ENCODE results near the gene LRP1B.
"Not testable (repeated sequence)": the region's sequence is repeated elsewhere in the genome, so short reads cannot be mapped to it uniquely, and the experiment has no call there.

Gene LRP1B

GRCh38 chr2:141900826-141901225 is 230.0 kb downstream of the LRP1B start:
- DNase-seq = no peak

- no peak for DNase-seq
Measured at GRCh38 chr2:141899740-141900139, 231.1 kb downstream of the LRP1B start.

DNA sequence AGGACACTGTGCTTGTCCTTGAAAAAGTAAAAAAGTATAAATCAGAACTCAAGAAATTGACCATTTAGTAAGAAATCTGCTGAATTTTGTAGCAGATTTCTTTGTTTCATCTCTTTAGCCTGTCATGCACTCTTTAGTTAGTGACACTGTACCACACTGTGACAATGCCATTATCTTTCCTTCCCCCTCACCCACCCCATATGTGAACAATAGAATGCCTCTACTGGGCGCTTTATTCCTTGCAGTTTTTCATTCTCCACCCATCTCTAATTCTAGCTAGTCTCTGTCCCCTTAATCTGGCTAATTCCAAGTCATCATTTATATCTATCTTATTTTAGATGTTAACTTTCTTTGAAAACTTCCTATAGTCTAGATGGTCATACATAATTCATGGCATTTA is 241.0 kb downstream of the LRP1B start:
- DNase-seq = peak in 5 of 58 donors; percentile 4 to 12 (median 5)

- no peak for DNase-seq
Measured at GRCh38 chr2:141888987-141889555, 241.7 kb downstream of the LRP1B start.

- no peak for DNase-seq
Measured at GRCh38 chr2:141887363-141887762, 243.5 kb downstream of the LRP1B start.

DNA sequence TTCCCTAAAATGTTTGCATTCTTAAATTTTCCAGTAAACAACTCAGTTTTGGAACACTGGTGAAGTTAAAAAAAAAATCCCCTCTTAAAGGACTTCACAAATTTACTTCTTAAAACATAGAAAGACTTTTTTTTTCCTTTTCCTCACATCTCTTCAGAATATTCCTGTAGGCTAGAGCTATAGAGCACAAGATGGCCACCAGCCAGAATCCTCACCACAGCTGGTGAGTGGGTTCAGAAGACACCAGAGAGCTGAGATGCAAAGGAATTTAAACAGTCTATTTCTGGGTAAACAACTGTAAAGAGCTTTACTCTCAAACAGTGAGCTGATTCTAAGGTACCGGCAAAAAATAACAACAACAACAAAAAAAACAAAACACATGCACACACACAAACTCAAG is 252.8 kb downstream of the LRP1B start:
- DNase-seq = peak in 32 of 58 donors; percentile 1 to 73 (median 24)

- no peak for DNase-seq
Measured at GRCh38 chr2:141871913-141872634, 258.7 kb downstream of the LRP1B start.

GRCh38 chr2:141869572-141869971 is 261.2 kb downstream of the LRP1B start:
- no peak for DNase-seq

DNA sequence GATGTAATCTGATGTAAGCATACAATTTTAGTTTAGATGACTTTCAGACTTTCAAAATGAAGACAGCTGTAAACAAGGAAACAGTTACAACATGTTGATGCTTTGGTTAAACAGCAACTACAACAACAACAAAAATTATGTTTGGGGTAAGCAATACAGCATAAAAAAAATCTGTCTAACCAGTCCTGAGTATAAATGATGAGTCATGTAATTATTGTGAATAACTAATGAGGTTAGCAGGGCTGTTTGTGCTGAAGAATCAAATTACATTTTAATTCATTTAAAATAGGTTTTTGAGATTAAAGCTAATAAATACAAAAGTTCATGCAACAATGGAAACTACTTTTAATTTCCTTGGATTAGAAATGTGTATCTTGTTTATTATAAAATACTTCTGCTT is 266.9 kb downstream of the LRP1B start:
- DNase-seq = no peak

GRCh38 chr2:141856215-141856919 is 274.4 kb downstream of the LRP1B start:
- DNase-seq = no peak

DNA sequence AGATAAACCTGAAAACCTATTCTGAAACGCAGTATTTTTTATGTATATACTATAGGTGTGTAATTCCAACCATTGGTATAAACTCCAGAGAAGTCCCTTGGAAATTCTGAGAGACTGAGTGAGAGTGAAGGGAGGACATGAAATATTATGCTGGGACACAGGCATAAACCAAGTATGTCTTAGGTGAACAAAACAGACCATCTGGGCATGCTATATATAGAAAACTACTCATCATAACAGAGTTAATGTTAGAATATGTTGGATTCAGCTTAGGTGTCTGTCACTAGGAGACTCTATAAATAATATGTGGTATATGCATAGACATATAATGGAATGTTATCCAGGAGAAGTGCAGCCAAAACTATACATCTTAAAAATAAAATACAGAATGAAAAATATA is 282.6 kb downstream of the LRP1B start:
- no peak for DNase-seq

GRCh38 chr2:141844231-141844630 is 286.6 kb downstream of the LRP1B start:
- DNase-seq = no peak

DNA sequence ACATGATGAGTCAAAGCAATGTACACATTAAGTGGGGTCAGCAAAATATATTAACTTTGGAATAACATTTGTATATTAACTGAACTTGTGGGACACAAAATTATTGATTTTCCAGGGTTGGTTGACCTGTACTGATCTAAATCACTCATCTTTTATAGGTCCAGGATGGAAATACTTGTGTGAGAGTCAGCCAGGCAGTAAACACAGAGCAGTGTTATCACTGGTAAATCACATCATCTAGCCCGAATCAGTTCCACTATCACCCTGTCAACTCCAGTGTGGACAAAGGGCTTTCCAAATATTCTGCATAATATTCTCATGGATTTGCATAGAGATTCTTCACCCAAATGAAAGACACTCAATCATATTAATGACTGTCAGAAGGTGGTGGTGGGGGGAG is 295.7 kb downstream of the LRP1B start:
- DNase-seq = no peak

- no peak for DNase-seq
Measured at GRCh38 chr2:141828761-141829160, 302.1 kb downstream of the LRP1B start.

DNA sequence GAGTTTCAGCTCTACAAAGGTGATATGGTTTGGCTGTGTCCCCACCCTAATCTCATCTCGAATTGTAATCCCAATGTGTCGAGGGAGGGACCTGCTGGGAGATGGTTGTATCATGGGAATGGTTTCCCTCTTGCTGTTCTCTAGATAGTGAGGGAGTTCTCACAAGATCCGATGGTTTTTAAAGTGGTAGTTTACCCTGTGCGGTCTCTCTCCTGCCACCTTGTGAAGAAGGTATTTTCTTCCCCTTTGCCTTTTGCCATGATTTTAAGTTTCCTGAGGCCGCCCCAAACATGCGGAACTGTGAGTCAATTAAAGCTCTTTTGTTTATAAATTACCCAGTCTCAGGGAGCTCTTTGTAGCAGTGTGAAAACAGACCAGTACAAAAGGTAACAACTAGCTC is 306.0 kb downstream of the LRP1B start:
- no peak for DNase-seq

DNA sequence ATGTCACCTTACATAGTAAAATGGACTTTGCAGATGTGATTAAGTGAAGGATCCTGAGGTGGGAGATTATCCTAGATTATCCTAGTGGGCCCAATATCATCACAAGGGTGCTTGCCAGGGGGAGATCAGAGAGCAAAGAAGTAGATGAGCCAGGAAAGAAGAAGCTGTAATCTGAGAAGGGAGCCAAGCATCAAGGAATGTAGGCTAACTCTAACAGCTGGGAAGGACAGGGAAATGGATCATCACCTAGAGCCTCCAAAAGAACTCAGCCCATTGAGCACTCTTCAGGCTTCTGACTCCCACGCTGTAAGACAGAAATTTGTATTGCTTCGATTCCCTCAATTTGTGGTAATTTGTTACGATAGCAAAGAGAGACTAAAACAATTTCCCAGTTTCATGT is 309.9 kb downstream of the LRP1B start:
- no peak for DNase-seq

- DNase-seq = not testable (repeated sequence)
Measured at GRCh38 chr2:141815320-141815719, 315.5 kb downstream of the LRP1B start.

- DNase-seq = no peak
Measured at GRCh38 chr2:141814150-141814549, 316.7 kb downstream of the LRP1B start.

GRCh38 chr2:141810148-141810547 is 320.7 kb downstream of the LRP1B start:
- no peak for DNase-seq

DNA sequence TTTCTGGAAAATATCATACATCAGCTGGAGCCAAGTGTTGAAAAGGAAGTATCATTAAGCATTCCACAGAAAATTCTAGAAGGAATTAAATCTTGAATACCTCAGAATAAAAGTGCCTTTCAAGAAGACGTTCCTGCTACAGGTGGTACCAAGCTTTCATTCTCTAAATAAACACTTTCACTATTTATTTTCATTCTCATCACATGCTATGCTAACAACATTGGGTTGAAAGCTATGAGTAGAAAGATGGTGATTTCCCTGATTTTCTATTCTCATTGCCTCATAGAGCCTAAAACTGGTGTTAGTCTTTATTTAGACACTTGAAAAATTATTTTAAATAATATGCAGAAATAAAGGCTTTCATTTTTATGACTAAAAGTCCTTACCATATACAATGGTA is 324.7 kb downstream of the LRP1B start:
- DNase-seq = no peak

DNA sequence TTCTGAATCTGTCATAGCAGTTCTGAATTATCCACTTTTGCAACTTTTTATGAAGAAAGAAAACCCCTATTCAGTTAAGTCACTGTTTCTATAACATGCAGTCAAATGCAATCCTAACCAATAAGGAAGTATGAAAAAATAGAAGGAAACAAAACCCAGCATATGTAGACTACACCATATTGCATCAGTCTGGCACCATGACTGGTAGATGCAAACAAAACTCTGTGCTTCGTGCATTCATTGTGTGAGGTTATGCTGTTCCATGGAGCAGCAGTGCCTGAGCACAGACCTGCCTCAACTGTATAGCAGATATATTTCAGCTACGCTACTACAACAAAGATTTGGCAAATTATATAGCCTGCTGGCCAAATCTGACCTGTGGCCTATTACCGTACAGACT is 325.5 kb downstream of the LRP1B start:
- no peak for DNase-seq

DNA sequence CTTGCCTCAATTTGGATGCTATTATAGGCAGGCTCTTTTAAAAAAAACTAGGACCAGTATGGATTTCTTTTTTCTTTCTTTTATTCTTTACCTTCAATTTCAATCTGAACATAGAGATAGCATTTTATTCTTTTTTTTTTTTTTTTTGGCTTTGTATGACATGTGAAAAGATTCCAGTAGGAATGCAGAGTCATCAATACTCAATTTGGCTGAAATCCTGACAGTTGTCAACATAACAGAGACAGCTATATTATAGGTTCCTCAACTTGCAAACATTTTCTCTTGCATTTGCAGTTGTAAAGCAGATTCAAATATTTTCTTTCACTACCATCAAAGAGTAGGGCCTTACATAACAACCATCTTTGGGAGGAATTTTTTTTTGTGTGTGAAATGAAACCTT is 334.4 kb downstream of the LRP1B start:
- DNase-seq = no peak

DNA sequence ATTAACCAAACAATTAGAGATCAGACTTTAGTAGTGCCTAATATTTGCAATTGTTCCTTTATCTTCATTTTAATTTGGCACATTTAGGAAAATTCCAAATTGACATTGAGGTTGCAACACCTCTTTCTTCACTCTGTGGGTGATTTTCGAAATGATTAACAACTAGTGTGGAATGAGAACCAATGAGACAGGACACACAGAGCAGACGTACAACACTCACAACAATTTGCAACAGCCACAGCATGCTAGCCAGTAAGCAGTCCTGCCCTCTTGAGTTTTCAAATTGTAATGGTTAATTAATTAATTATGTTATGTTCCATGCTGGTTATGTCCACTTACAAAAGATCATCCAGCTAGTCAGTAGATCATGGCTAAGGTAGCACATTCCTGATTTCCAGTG is 339.3 kb downstream of the LRP1B start:
- DNase-seq = no peak

Measured in anterior cingulate cortex (tissue), 58 donors.